ENCODE measurements around the gene IQCN. TPM values are rescaled to one million over a fixed set of nuclear protein-coding genes. Genes with fewer than 3 reads are reported as not detected.

The IQCN gene
- total RNA-seq, 2 donors from 2014 or later: 4.3 to 6.1 TPM

- DNase-seq: no peak
- intact Hi-C loops (cut with DNase I, micrococcal nuclease): no loop called here
- no peak for ATAC-seq
Observed at GRCh38 chr19:18273561-18274218, 562 bp downstream of the IQCN start.

GRCh38 chr19:18271433-18271841 is 2.8 kb downstream of the IQCN start:
- ATAC-seq (no peak), DNase-seq (no peak)
- intact Hi-C loops (cut with DNase I, micrococcal nuclease): no loop called here

- ATAC-seq (no peak), DNase-seq (no peak)
- intact Hi-C loops (cut with DNase I, micrococcal nuclease): no loop called here
Observed at GRCh38 chr19:18270326-18270725, 3.9 kb downstream of the IQCN start.

GRCh38 chr19:18269070-18269723 is 5.1 kb downstream of the IQCN start:
- no peak for ATAC-seq
- intact Hi-C loops (cut with DNase I, micrococcal nuclease): loop anchor here in 1 of 2 donors (10.0 kb wide), 1 partner anchor 54 kb away; no protein-coding TSS in a partner anchor
- DNase-seq: no peak

- DNase-seq: no peak
- no peak for ATAC-seq
- intact Hi-C loops (cut with DNase I, micrococcal nuclease): loop anchor here in 1 of 2 donors (10.0 kb wide), 1 partner anchor 52 kb away; no protein-coding TSS in a partner anchor
Observed at GRCh38 chr19:18266771-18267686, 7.2 kb downstream of the IQCN start.

- no peak for DNase-seq
- intact Hi-C loops (cut with DNase I, micrococcal nuclease): loop anchor here in 1 of 2 donors (10.0 kb wide), 1 partner anchor 51 kb away; no protein-coding TSS in a partner anchor
- no peak for ATAC-seq
Observed at GRCh38 chr19:18265582-18265981, 8.7 kb downstream of the IQCN start.

- intact Hi-C loops (cut with DNase I, micrococcal nuclease): loop anchor here in 1 of 2 donors (10.0 kb wide), 1 partner anchor 50 kb away; no protein-coding TSS in a partner anchor
Observed at GRCh38 chr19:18264971-18265540, 9.2 kb downstream of the IQCN start.

GRCh38 chr19:18264137-18264854 is 10.0 kb downstream of the IQCN start:
- no peak for ATAC-seq
- intact Hi-C loops (cut with DNase I, micrococcal nuclease): loop anchor here in 1 of 2 donors (10.0 kb wide), 1 partner anchor 49 kb away; no protein-coding TSS in a partner anchor
- no peak for DNase-seq

More at GRCh38 chr19:18264971-18265540, 9.2 kb downstream of the IQCN start:
- DNase-seq (no peak), ATAC-seq (no peak)

GRCh38 chr19:18263324-18264136 is 10.7 kb downstream of the IQCN start:
- intact Hi-C loops (cut with DNase I, micrococcal nuclease): loop anchor here in 1 of 2 donors (10.0 kb wide), 1 partner anchor 49 kb away; no protein-coding TSS in a partner anchor
- DNase-seq: no peak

GRCh38 chr19:18262917-18263316 is 11.3 kb downstream of the IQCN start:
- DNase-seq (no peak), ATAC-seq (no peak)
- intact Hi-C loops (cut with DNase I, micrococcal nuclease): loop anchor here in 1 of 2 donors (10.0 kb wide), 1 partner anchor 48 kb away; no protein-coding TSS in a partner anchor

More at GRCh38 chr19:18263324-18264136, 10.7 kb downstream of the IQCN start:
- no peak for ATAC-seq

GRCh38 chr19:18262144-18262543 is 12.1 kb downstream of the IQCN start:
- intact Hi-C loops (cut with DNase I, micrococcal nuclease): loop anchor here in 1 of 2 donors (10.0 kb wide), 1 partner anchor 47 kb away; no protein-coding TSS in a partner anchor
- ATAC-seq (no peak), DNase-seq (no peak)

GRCh38 chr19:18261474-18261873 is 12.8 kb downstream of the IQCN start:
- intact Hi-C loops (cut with DNase I, micrococcal nuclease): loop anchor here in 1 of 2 donors (10.0 kb wide), 1 partner anchor 47 kb away; no protein-coding TSS in a partner anchor
- ATAC-seq (no peak), DNase-seq (no peak)

GRCh38 chr19:18259893-18260292 is 14.4 kb downstream of the IQCN start:
- DNase-seq (no peak), ATAC-seq (no peak)
- intact Hi-C loops (cut with DNase I, micrococcal nuclease): loop anchor here in 1 of 2 donors (10.0 kb wide), 1 partner anchor 45 kb away; no protein-coding TSS in a partner anchor

GRCh38 chr19:18257503-18258470 is 16.5 kb downstream of the IQCN start:
- intact Hi-C loops (cut with DNase I, micrococcal nuclease): no loop called here
- ATAC-seq (no peak), DNase-seq (no peak)

- intact Hi-C loops (cut with DNase I, micrococcal nuclease): no loop called here
- ATAC-seq: peak; percentile 76
- peak; percentile 74 to 78 for DNase-seq
Observed at GRCh38 chr19:18254546-18255503, 19.4 kb downstream of the IQCN start.

Data from left colon (tissue), 2 donors.